Neuron (in vitro differentiated cells): ENCODE data around the gene HES5.

ENCODE experiments used
- H2AFZ ChIP-seq: one replicate; pipeline ENCODE4 v1.6.1; 2013; ENCODE audit warnings: low read depth, mild to moderate bottlenecking, inconsistent platforms, low read length, moderate library complexity
- H3K27me3 ChIP-seq: one replicate; pipeline ENCODE4 v1.6.1; 2013; ENCODE audit warnings: low read length; ENCODE audit not compliant: insufficient read depth
- H3K36me3 ChIP-seq: one replicate; pipeline ENCODE4 v1.6.1; 2013; ENCODE audit warnings: low read length; ENCODE audit not compliant: insufficient read depth
- H3K4me1 ChIP-seq: one replicate; pipeline ENCODE4 v1.6.1; 2013; ENCODE audit warnings: low read length; ENCODE audit not compliant: insufficient read depth
- H3K4me3 ChIP-seq: 2 replicates; pipeline ENCODE4 v1.5.1; 2013; ENCODE audit warnings: mild to moderate bottlenecking, low read length, moderate library complexity
- H3K9me3 ChIP-seq: one replicate; pipeline ENCODE4 v1.6.1; 2013; ENCODE audit warnings: low read length

The HES5 gene

GRCh38 chr1:2539312-2539907, 9.3 kb upstream of the HES5 start:
- Histone ChIP-seq H2AFZ (no peak overlapping the region), H3K9me3 (no peaks in the 10 kb centered on the region), H3K36me3 (no peaks in the 10 kb centered on the region), H3K4me1 (peaks cover 61% of the 10 kb centered on the region), H3K27me3 (no peaks in the 10 kb centered on the region), H3K4me3 (no peak overlapping the region)

DNA sequence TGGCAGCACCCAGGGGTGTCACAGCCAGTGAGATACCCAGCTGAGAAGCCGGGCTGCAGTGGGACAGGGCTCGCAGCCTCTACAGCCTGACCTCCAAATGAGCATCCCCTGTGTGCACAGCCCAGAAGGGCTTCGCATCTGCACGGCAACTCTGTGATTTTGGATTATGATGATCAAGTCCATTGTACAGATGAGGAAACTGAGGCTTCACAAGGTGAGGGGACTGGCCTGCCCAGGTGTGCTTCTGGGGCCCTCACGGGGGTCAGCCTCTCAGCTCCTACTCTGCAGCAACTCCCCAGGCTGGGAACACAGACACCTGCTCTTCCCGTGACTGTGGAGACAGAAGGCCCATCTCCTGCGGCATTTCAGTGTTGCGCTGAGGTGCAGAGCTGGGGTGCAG, 8.8 kb upstream of the HES5 start:
- Histone ChIP-seq H2AFZ (no peak overlapping the region), H3K4me1 (peaks cover 61% of the 10 kb centered on the region), H3K27me3 (no peaks in the 10 kb centered on the region), H3K4me3 (no peak overlapping the region), H3K9me3 (no peaks in the 10 kb centered on the region), H3K36me3 (no peaks in the 10 kb centered on the region)

DNA sequence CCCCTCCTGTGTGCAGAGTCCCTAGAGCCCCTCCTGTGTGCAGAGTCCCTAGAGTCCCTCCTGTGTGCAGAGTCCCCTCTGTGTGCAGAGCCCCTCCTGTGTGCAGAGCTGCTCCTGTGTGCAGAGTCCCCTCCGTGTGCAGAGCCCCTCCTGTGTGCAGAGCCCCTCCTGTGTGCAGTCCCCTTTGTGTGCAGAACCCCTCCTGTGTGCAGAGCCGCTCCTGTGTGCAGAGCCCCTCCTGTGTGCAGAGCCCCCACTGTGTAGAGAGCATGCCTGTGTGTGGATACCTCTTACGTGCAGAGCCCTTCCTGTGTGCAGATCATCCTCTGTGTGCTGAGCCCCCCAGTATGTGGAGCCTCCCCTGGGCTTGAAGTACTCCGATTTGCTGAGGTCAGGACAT, 8.3 kb upstream of the HES5 start:
- no peak overlapping the region for H3K4me3 ChIP-seq
- H2AFZ ChIP-seq: no peak overlapping the region
- peaks cover 61% of the 10 kb centered on the region for H3K4me1 ChIP-seq
- no peaks in the 10 kb centered on the region for H3K27me3 ChIP-seq
- no peaks in the 10 kb centered on the region for H3K9me3 ChIP-seq
- no peaks in the 10 kb centered on the region for H3K36me3 ChIP-seq

DNA sequence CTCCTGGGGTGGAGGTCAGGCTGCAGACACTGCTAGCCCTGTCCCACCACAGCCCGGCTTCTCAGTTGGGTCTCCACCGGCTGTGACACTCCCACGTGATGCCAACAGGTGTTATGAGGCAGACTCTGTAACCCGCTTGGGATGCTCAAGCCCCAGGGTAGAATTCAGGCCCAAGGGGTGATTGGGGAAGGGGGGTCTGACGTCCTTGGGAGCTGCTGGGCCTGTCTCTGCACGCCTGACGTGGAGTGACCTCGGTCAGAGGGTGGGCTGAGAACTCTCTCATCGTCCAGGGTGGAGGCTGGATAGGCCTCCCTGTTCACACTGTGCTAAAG, 7.7 kb upstream of the HES5 start:
- Histone ChIP-seq H2AFZ (no peak overlapping the region), H3K27me3 (no peaks in the 10 kb centered on the region), H3K4me1 (peaks cover 61% of the 10 kb centered on the region), H3K36me3 (no peaks in the 10 kb centered on the region), H3K9me3 (no peaks in the 10 kb centered on the region), H3K4me3 (no peak overlapping the region)

DNA sequence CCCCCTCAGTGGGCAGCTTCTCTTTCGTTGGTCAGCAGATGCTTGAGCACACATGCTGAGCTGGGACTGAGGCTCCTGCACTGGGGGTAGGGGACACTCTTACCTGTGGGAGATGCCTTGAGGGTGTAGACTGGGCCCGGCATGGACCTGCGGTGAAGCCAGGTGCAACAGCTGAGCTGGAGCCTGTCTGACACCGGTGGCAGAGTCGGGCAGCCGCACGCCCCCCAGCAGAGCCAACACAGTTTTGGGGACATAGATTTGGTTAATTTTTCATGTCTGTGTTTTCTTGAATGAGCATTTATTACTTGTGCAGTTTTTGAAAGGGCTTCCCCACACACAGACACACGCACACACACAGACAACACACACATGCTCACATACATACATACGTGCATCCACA, 5.9 kb upstream of the HES5 start:
- Histone ChIP-seq H3K4me1 (peaks cover 66% of the 10 kb centered on the region), H3K4me3 (no peak overlapping the region), H3K27me3 (no peaks in the 10 kb centered on the region), H3K9me3 (no peaks in the 10 kb centered on the region), H2AFZ (no peak overlapping the region), H3K36me3 (no peaks in the 10 kb centered on the region)

GRCh38 chr1:2535455-2535854, 5.4 kb upstream of the HES5 start:
- Histone ChIP-seq H3K9me3 (no peaks in the 10 kb centered on the region), H3K4me3 (no peak overlapping the region), H2AFZ (no peak overlapping the region), H3K36me3 (no peaks in the 10 kb centered on the region), H3K4me1 (peaks cover 71% of the 10 kb centered on the region), H3K27me3 (no peaks in the 10 kb centered on the region)

DNA sequence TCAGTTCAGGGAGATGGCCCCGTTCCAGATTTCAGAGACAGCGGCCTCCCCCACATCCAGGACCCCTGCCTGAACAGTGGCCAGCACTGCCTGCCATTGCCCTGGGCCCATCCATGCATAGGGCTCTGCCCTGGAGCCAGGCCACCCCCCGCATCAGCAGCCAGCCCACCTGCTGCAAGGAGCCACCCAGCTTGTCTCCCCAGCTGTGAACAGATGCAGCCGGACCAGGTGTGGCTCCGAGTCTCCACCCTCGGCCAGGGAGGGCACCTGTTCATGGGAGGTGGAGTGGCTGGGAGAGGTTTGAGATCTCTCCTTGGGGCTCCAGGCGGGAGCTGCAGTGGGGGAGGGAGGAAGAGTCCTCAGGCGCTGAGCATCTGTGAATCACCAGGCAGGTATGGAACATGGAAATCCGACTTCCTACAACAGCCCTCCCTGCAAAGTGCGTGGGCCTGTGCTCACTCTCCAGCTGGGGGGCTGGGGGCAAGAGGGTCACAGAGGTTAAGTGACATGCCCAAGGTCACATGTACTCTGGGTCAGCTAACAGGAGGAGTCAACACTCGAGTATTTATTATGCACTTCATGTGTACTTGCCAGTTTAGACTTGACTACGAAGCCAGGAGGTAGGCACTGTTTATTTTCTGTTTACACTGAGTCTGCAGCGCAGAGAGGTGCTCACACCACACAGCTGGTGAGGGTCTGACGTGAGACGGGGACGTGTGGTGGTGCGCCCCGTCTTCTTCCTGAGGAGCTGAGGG, 4.8 kb upstream of the HES5 start:
- Histone ChIP-seq H3K36me3 (no peaks in the 10 kb centered on the region), H3K4me3 (no peak overlapping the region), H3K4me1 (peaks cover 65% of the 10 kb centered on the region), H2AFZ (no peak overlapping the region), H3K9me3 (no peaks in the 10 kb centered on the region), H3K27me3 (no peaks in the 10 kb centered on the region)

DNA sequence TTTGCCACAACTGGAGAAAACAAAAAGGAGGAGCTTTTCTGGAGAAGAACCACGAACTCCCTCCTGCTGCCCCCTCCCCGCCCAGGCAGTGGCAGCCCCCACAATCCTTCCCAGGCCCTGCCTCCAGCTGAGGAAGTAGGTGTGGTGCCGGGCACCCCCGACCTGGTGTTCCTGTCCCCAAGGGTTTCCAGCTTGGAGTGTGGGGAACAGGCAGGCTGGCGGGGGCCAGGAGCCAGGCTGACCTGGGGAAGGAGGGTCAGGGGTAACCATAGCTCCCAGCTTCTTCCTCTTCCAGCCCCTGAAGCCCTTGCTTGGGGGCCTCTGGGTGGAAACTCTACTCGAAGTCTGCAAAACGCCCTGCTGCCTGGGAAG, 4.2 kb upstream of the HES5 start:
- peaks cover 60% of the 10 kb centered on the region for H3K4me1 ChIP-seq
- H3K27me3 ChIP-seq: no peaks in the 10 kb centered on the region
- no peak overlapping the region for H2AFZ ChIP-seq
- no peaks in the 10 kb centered on the region for H3K36me3 ChIP-seq
- H3K4me3 ChIP-seq: no peak overlapping the region
- H3K9me3 ChIP-seq: no peaks in the 10 kb centered on the region

GRCh38 chr1:2533365-2533764, 3.3 kb upstream of the HES5 start:
- Histone ChIP-seq H2AFZ (no peak overlapping the region), H3K4me3 (no peak overlapping the region), H3K27me3 (no peaks in the 10 kb centered on the region), H3K36me3 (peaks cover 6% of the 10 kb centered on the region), H3K4me1 (peaks cover 65% of the 10 kb centered on the region), H3K9me3 (no peaks in the 10 kb centered on the region)

- peaks cover 6% of the 10 kb centered on the region for H3K36me3 ChIP-seq
- no peaks in the 10 kb centered on the region for H3K9me3 ChIP-seq
- H3K4me3 ChIP-seq: no peak overlapping the region
- peaks cover 70% of the 10 kb centered on the region for H3K4me1 ChIP-seq
- H3K27me3 ChIP-seq: no peaks in the 10 kb centered on the region
- H2AFZ ChIP-seq: no peak overlapping the region
These were observed 2.6 kb upstream of the HES5 start for GRCh38 chr1:2532485-2533160.

GRCh38 chr1:2530513-2531361, 674 bp upstream of the HES5 start:
- H2AFZ ChIP-seq: no peak overlapping the region
- no peaks in the 10 kb centered on the region for H3K9me3 ChIP-seq
- peaks cover 6% of the 10 kb centered on the region for H3K36me3 ChIP-seq
- peak overlapping the region; percentile 83 for H3K4me3 ChIP-seq
- H3K4me1 ChIP-seq: peaks cover 74% of the 10 kb centered on the region
- H3K27me3 ChIP-seq: no peaks in the 10 kb centered on the region

GRCh38 chr1:2528966-2529783, 888 bp downstream of the HES5 start:
- Histone ChIP-seq H2AFZ (no peak overlapping the region), H3K27me3 (no peaks in the 10 kb centered on the region), H3K4me1 (peaks cover 74% of the 10 kb centered on the region), H3K36me3 (peaks cover 6% of the 10 kb centered on the region), H3K4me3 (peak overlapping the region; percentile 83), H3K9me3 (no peaks in the 10 kb centered on the region)
